B cell (primary cell): ENCODE data around the gene STAMBPL1. TPM values are rescaled to one million over a fixed set of nuclear protein-coding genes. Genes with fewer than 3 reads are reported as not detected.

Source experiments
- ATAC-seq: fragments of 200-7000 bp; cut with Tn5 transposase; one replicate; pipeline ENCODE4 v1.10.0; 2021; ENCODE audit warnings: low read depth, mild to moderate bottlenecking, moderate number of reproducible peaks, moderate library complexity
- CTCF ChIA-PET: fragments of 350-600 bp; sonication (Branson Sonifier 250); formaldehyde crosslinking; loops from one replicate; lab custom pipeline; 2021; ENCODE audit warnings: antibody characterized with exemption, inconsistent platforms; lab: Charles Lee
- POLR2A ChIA-PET: fragments of 350-600 bp; sonication (Branson Sonifier 250); formaldehyde crosslinking; loops from one replicate; lab custom pipeline; 2021; ENCODE audit warnings: antibody characterized with exemption; lab: Charles Lee
- DNase-seq: peaks from one replicate; pipeline ENCODE4 v3.0.0; 2013
- H2AFZ ChIP-seq: 2 replicates; pipeline ENCODE4 v1.6.1; 2012; ENCODE audit warnings: mild to moderate bottlenecking, low read depth, low read length; ENCODE audit not compliant: insufficient read depth, poor library complexity, severe bottlenecking
- H3K27ac ChIP-seq, 2 donors: 1 replicate in 1 of 2; 2 replicates in 1 of 2; pipeline ENCODE4 v1.5.1; 2012 to 2013; ENCODE audit warnings: low read length in 2 of 2, mild to moderate bottlenecking in 2 of 2, moderate library complexity in 1 of 2
- H3K27me3 ChIP-seq, 4 experiments: fragments of 200-600 bp in 1 of 4; sonication (generic) in 1 of 4; replicated peaks in 1 of 4; 1 replicate in 2 of 4; 2 replicates in 2 of 4; pipeline versions ENCODE4 v1.6.1 to v1.7.0; 2013 to 2016; ENCODE audit warnings: low read length in 3 of 4, mild to moderate bottlenecking in 2 of 4, mixed read lengths in 1 of 4, moderate library complexity in 1 of 4; ENCODE audit not compliant: insufficient read depth in 4 of 4, control insufficient read depth in 3 of 4; ENCODE audit errors: control extremely low read depth in 1 of 4
- H3K36me3 ChIP-seq, 2 experiments: replicated peaks in 1 of 2; 1 replicate in 1 of 2; 2 replicates in 1 of 2; pipeline versions ENCODE4 v1.6.1 to v1.7.1; 2013; ENCODE audit warnings: low read length in 1 of 2; ENCODE audit not compliant: insufficient read depth in 2 of 2, control insufficient read depth in 1 of 2; ENCODE audit errors: control extremely low read depth in 1 of 2, extremely low read depth in 1 of 2
- H3K4me1 ChIP-seq, 2 donors: fragments of 200-600 bp in 1 of 2; sonication (generic) in 1 of 2; 1 replicate in 1 of 2; 2 replicates in 1 of 2; pipeline versions ENCODE4 v1.5.1 to v1.6.1; 2013 to 2017; ENCODE audit warnings: low read length in 2 of 2; ENCODE audit not compliant: control insufficient read depth in 2 of 2, insufficient read depth in 2 of 2
- H3K4me2 ChIP-seq: replicated peaks from 2 replicates; pipeline ENCODE3; 2012; ENCODE audit warnings: mild to moderate bottlenecking, low read depth, low read length; ENCODE audit not compliant: poor library complexity, severe bottlenecking
- H3K4me3 ChIP-seq, 5 experiments: fragments of 200-600 bp in 1 of 5; sonication (generic) in 1 of 5; 1 replicate in 3 of 5; 2 replicates in 2 of 5; pipeline versions ENCODE4 v1.5.1 to v1.7.0; 2011 to 2016; ENCODE audit warnings: low read length in 4 of 5, mild to moderate bottlenecking in 4 of 5, low read depth in 2 of 5, control low read depth in 1 of 5, moderate library complexity in 1 of 5; ENCODE audit not compliant: insufficient read depth in 1 of 5; ENCODE audit errors: control extremely low read depth in 1 of 5, extremely low read depth in 1 of 5
- H3K79me2 ChIP-seq: fragments of 200-600 bp; sonication (generic); one replicate; pipeline ENCODE4 v1.6.0; 2016; ENCODE audit warnings: low read length; ENCODE audit not compliant: control insufficient read depth, insufficient read depth
- H3K9ac ChIP-seq: fragments of 200-600 bp; sonication (generic); 2 replicates; pipeline ENCODE4 v1.6.1; 2017; ENCODE audit warnings: mild to moderate bottlenecking, low read length, moderate library complexity
- H3K9me3 ChIP-seq, 3 donors: one replicate each; pipeline versions ENCODE4 v1.6.1 to v1.7.1; 2013; ENCODE audit warnings: low read length in 2 of 3; ENCODE audit not compliant: control insufficient read depth in 2 of 3, insufficient read depth in 1 of 3; ENCODE audit errors: control extremely low read depth in 1 of 3
- H4K20me1 ChIP-seq: 2 replicates; pipeline ENCODE4 v1.6.0; 2012; ENCODE audit warnings: mild to moderate bottlenecking, low read length; ENCODE audit not compliant: insufficient read depth, control insufficient read depth, poor library complexity, severe bottlenecking
- H3K27ac Mint-ChIP-seq: one replicate; pipeline ENCODE4 v1.8.0; 2021; ENCODE audit warnings: mixed read lengths
- H3K27me3 Mint-ChIP-seq: one replicate; pipeline ENCODE4 v1.8.0; 2021; ENCODE audit warnings: mixed read lengths
- H3K4me1 Mint-ChIP-seq: one replicate; pipeline ENCODE4 v1.8.0; 2021; ENCODE audit warnings: mixed read lengths
- H3K4me3 Mint-ChIP-seq: one replicate; pipeline ENCODE4 v1.8.0; 2021; ENCODE audit warnings: mixed read lengths
- H3K9me3 Mint-ChIP-seq: one replicate; pipeline ENCODE4 v1.8.0; 2022; ENCODE audit warnings: mixed read lengths; ENCODE audit not compliant: insufficient read depth
- CTCF ChIP-seq: fragments of 200-600 bp; IDR thresholded peaks from one replicate; pipeline ENCODE4 v1.8.0; 2022; ENCODE audit warnings: antibody characterized with exemption, mild to moderate bottlenecking
- EZH2 ChIP-seq: IDR thresholded peaks from 2 replicates; pipeline ENCODE4 v1.6.1; 2012; ENCODE audit warnings: borderline replicate concordance, low read depth, mild to moderate bottlenecking, moderate library complexity, low read length; ENCODE audit not compliant: insufficient read depth, poor library complexity, severe bottlenecking
- WGBS: methylation state at CpG from one replicate; pipeline ENCODE4 v1.1.5; 2013; ENCODE audit warnings: missing lambda C conversion rate; ENCODE audit not compliant: insufficient coverage; 5-methylcytosine and 5-hydroxymethylcytosine counted together
- intact Hi-C: fragments of 100-400 bp; cut with micrococcal nuclease; formaldehyde crosslinking; loops from one replicate; pipeline ENCODE4 v1.10.0; 2022
- polyA plus RNA-seq: library from polyadenylated mRNA; depleted of rRNA; stranded (reverse); fragments of >200 nt; gene quantifications from 2 replicates; pipeline ENCODE4 v1.2.3, GENCODE V29; 2012
- total RNA-seq, 2 donors: library from RNA; stranded (reverse); fragments of 120-200 nt in 1 of 2; gene quantifications; 1 replicate in 1 of 2; 2 replicates in 1 of 2; pipeline versions ENCODE4 v1.2.3 to v1.2.4, GENCODE V29; 2013 to 2022

STAMBPL1 gene
- total and polyA plus RNA-seq, 2 donors (not counting 1 experiment from before 2014, with no cell fraction given): 50.3 to 64.2 TPM

GRCh38 chr10:88830643-88831268 lies 49.3 kb upstream of the STAMBPL1 start:
- POLR2A ChIA-PET: no interaction called here
- H3K4me1 Mint-ChIP-seq: peaks cover 12% of the 10 kb centered on the region
- H3K4me1 ChIP-seq: peaks cover 0 to 10% of the 10 kb centered on the region in 2 donors

More at GRCh38 chr10:88830643-88831268, 49.3 kb upstream of the STAMBPL1 start:
- H3K36me3 ChIP-seq: no peaks in the 10 kb centered on the region
- no peak for ATAC-seq
- Mint-ChIP-seq H3K4me3 (no peak overlapping the region), H3K9me3 (no peaks in the 10 kb centered on the region), H3K27ac (no peak overlapping the region), H3K27me3 (peaks cover 3% of the 10 kb centered on the region)
- no peak overlapping the region for H3K4me3 ChIP-seq
- TF ChIP-seq CTCF (no peak), EZH2 (no peak)
- H3K9me3 ChIP-seq: no peaks in the 10 kb centered on the region
- no peaks in the 10 kb centered on the region for H3K27me3 ChIP-seq
- CTCF ChIA-PET: interaction anchor here (0.7 to 22.4 kb wide), 4 partner anchors 102 to 388 kb away, joined by 3 to 749 read pairs (median 3); no protein-coding TSS in a partner anchor
- intact Hi-C loops: loop anchor here (10.0 kb wide), 1 partner anchor 204 kb away; no protein-coding TSS in a partner anchor
- H3K4me2 ChIP-seq: no peak overlapping the region
- H3K79me2 ChIP-seq: no peaks in the 10 kb centered on the region
- H3K9ac ChIP-seq: no peak overlapping the region
- H2AFZ ChIP-seq: no peak overlapping the region
- WGBS: 75% methylated on average over 5 of the region's 9 CpGs
- no peaks in the 10 kb centered on the region for H4K20me1 ChIP-seq
- no peak for DNase-seq
- H3K27ac ChIP-seq: no peak overlapping the region
